ENCODE measurements around the gene MBNL1. TPM values are rescaled to one million over a fixed set of nuclear protein-coding genes. Genes with fewer than 3 reads are reported as not detected.

Gene MBNL1
- polyA plus RNA-seq, 4 donors: 39.6 to 48.7 (median 40.6) TPM

DNA sequence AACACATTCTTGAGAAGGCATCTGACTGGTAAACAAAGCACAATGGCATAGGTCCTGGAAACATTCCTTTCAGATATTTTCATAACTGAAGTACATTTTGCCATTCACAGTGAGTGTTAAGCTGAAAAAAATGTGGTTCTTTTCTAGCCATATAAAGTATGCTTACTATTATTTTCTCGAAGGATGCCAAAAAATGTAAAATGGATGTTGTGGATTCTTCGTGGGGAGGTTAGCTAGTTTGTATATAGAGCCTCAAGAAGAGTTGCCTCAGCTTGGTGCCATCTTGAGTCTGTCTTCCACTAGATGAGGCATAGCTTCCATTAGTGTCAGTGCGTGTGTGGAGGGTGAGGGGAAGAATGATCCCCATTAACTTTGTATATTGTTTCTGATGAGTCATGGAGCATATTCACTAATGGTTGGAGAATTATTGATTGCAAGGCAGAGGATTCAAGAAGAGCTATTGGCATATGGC, 4.1 kb downstream of the MBNL1 start:
- 41 to 64% (median 43%) methylated on average over 3 of the region's 3 CpGs for WGBS, 3 donors
- Histone ChIP-seq H3K27ac (ENCODE audit: low read depth in 1 of 3, low read length in 2 of 3) (peak overlapping the region; percentile 7 to 79 (median 41)), H3K4me3 (ENCODE audit: low read depth in 1 of 3, low read length in 3 of 3) (no peak overlapping the region), H3K27me3 (ENCODE audit: control insufficient read depth in 3 of 3, insufficient read depth in 3 of 3, low read length in 3 of 3) (no peaks in the 10 kb centered on the region), H3K9me3 (ENCODE audit: control insufficient read depth in 2 of 2, insufficient read depth in 1 of 2, low read depth in 1 of 2, low read length in 1 of 2) (no peaks in the 10 kb centered on the region), H3K36me3 (ENCODE audit: control insufficient read depth in 3 of 3, insufficient read depth in 2 of 3, low read depth in 1 of 3, low read length in 3 of 3) (no peaks in the 10 kb centered on the region), H3K4me1 (ENCODE audit: control insufficient read depth in 3 of 3, insufficient read depth in 2 of 3, low read depth in 1 of 3, low read length in 2 of 3) (peaks cover 2 to 17% (median 4%) of the 10 kb centered on the region in 3 donors)
- DNase-seq (peak in 1 of 2 donors; percentile 33), FAIRE-seq (no peak)

DNA sequence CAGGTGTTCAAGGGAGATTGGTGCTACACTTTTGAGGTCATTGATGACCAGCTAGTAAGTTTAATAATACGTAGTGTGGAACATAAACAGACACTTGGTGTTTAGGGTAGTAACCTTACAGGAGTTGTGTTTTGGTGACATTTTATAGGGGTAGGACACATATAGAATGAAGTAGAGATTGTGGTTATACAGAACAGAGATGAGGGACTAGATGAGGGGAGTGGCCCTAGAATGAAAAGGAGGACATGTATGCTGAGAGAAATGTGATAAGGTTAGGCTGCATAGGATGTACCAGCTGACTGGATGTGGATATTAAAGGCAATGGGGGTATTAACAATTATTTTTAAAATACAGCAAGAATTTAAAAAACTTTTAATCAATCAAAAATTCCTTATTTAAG, 8.0 kb downstream of the MBNL1 start:
- WGBS, 3 donors: 63 to 75% (median 73%) methylated on average over 1 of the region's 1 CpG
- H3K4me3 ChIP-seq (ENCODE audit: low read depth in 1 of 3, low read length in 3 of 3): no peak overlapping the region
- FAIRE-seq (no peak), DNase-seq (no peak)
- H3K27ac ChIP-seq (ENCODE audit: low read depth in 1 of 3, low read length in 2 of 3): no peak overlapping the region
- H3K36me3 ChIP-seq (ENCODE audit: control insufficient read depth in 3 of 3, insufficient read depth in 2 of 3, low read depth in 1 of 3, low read length in 3 of 3): no peaks in the 10 kb centered on the region
- no peaks in the 10 kb centered on the region for H3K9me3 ChIP-seq (ENCODE audit: control insufficient read depth in 2 of 2, insufficient read depth in 1 of 2, low read depth in 1 of 2, low read length in 1 of 2)
- H3K4me1 ChIP-seq (ENCODE audit: control insufficient read depth in 3 of 3, insufficient read depth in 2 of 3, low read depth in 1 of 3, low read length in 2 of 3): peaks cover 9 to 23% (median 14%) of the 10 kb centered on the region in 3 donors
- no peaks in the 10 kb centered on the region for H3K27me3 ChIP-seq (ENCODE audit: control insufficient read depth in 3 of 3, insufficient read depth in 3 of 3, low read length in 3 of 3)

DNA sequence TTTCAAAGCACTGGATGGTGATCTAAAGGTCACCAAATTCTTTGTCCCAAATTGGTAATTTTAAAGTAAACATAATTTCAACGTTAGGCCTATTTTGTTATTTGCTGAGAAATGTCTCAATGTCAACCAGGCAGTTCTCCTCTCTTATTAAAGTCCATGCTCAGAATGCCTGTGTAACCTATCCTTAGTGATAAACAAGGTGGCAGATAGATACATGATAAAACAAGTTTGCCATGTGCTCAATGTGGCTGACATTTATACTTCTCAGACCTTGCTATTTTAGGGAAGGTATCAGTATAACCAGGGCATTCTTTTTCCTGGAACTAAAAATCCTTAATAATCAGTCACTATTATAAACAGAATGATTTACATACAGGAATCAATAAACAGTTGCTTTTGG, 8.5 kb downstream of the MBNL1 start:
- H3K27me3 ChIP-seq (ENCODE audit: control insufficient read depth in 3 of 3, insufficient read depth in 3 of 3, low read length in 3 of 3): no peaks in the 10 kb centered on the region

GRCh38 chr3:152278756-152279427, 10.2 kb downstream of the MBNL1 start:
- Histone ChIP-seq H3K27me3 (ENCODE audit: control insufficient read depth in 3 of 3, insufficient read depth in 3 of 3, low read length in 3 of 3) (no peaks in the 10 kb centered on the region), H3K4me1 (ENCODE audit: control insufficient read depth in 3 of 3, insufficient read depth in 2 of 3, low read depth in 1 of 3, low read length in 2 of 3) (peaks cover 9 to 30% (median 19%) of the 10 kb centered on the region in 3 donors), H3K27ac (ENCODE audit: low read depth in 1 of 3, low read length in 2 of 3) (peak overlapping the region in 2 of 3 donors; percentile 41 to 74), H3K4me3 (ENCODE audit: low read depth in 1 of 3, low read length in 3 of 3) (no peak overlapping the region), H3K9me3 (ENCODE audit: control insufficient read depth in 2 of 2, insufficient read depth in 1 of 2, low read depth in 1 of 2, low read length in 1 of 2) (no peaks in the 10 kb centered on the region), H3K36me3 (ENCODE audit: control insufficient read depth in 3 of 3, insufficient read depth in 2 of 3, low read depth in 1 of 3, low read length in 3 of 3) (no peaks in the 10 kb centered on the region)
- DNase-seq (no peak), FAIRE-seq (no peak)
- WGBS, 3 donors: 62 to 72% (median 66%) methylated on average over 6 of the region's 6 CpGs

More for the DNA sequence above, 8.5 kb downstream of the MBNL1 start:
- Histone ChIP-seq H3K27ac (ENCODE audit: low read depth in 1 of 3, low read length in 2 of 3) (no peak overlapping the region), H3K9me3 (ENCODE audit: control insufficient read depth in 2 of 2, insufficient read depth in 1 of 2, low read depth in 1 of 2, low read length in 1 of 2) (no peaks in the 10 kb centered on the region), H3K4me3 (ENCODE audit: low read depth in 1 of 3, low read length in 3 of 3) (no peak overlapping the region), H3K36me3 (ENCODE audit: control insufficient read depth in 3 of 3, insufficient read depth in 2 of 3, low read depth in 1 of 3, low read length in 3 of 3) (no peaks in the 10 kb centered on the region), H3K4me1 (ENCODE audit: control insufficient read depth in 3 of 3, insufficient read depth in 2 of 3, low read depth in 1 of 3, low read length in 2 of 3) (peaks cover 9 to 23% (median 15%) of the 10 kb centered on the region in 3 donors)
- DNase-seq (no peak), FAIRE-seq (no peak)
- WGBS, 3 donors: 9 to 17% (median 16%) methylated on average over 1 of the region's 1 CpG

- FAIRE-seq: no peak
Observed at GRCh38 chr3:152279479-152279878, 10.8 kb downstream of the MBNL1 start.

DNA sequence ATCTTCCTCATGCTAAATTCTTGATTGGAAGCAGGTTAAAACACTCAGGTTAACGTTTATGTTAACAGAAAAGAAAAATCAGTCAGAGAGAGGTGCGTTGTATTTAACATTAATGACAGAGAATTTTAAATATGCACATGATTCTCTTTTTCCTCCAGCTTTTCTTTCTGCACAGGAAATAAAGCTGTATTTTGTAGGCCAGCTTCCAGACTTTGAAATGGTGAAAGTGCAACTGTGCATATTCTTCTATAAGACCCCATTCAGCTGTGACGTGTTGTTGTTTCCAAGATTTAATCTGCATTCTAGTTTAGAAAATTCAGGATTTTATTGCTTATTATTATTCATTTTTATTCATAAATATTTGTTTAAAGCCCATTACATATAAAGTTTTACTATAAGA, 11.8 kb downstream of the MBNL1 start:
- Histone ChIP-seq H3K9me3 (ENCODE audit: control insufficient read depth in 2 of 2, insufficient read depth in 1 of 2, low read depth in 1 of 2, low read length in 1 of 2) (no peaks in the 10 kb centered on the region), H3K36me3 (ENCODE audit: control insufficient read depth in 3 of 3, insufficient read depth in 2 of 3, low read depth in 1 of 3, low read length in 3 of 3) (no peaks in the 10 kb centered on the region), H3K27ac (ENCODE audit: low read depth in 1 of 3, low read length in 2 of 3) (no peak overlapping the region), H3K27me3 (ENCODE audit: control insufficient read depth in 3 of 3, insufficient read depth in 3 of 3, low read length in 3 of 3) (no peaks in the 10 kb centered on the region), H3K4me1 (ENCODE audit: control insufficient read depth in 3 of 3, insufficient read depth in 2 of 3, low read depth in 1 of 3, low read length in 2 of 3) (peaks cover 9 to 30% (median 19%) of the 10 kb centered on the region in 3 donors), H3K4me3 (ENCODE audit: low read depth in 1 of 3, low read length in 3 of 3) (no peak overlapping the region)
- DNase-seq: no peak
- no peak for FAIRE-seq
- 37 to 54% (median 48%) methylated on average over 3 of the region's 3 CpGs for WGBS, 3 donors

More at GRCh38 chr3:152279479-152279878, 10.8 kb downstream of the MBNL1 start:
- H3K27ac ChIP-seq (ENCODE audit: low read depth in 1 of 3, low read length in 2 of 3): no peak overlapping the region
- no peaks in the 10 kb centered on the region for H3K36me3 ChIP-seq (ENCODE audit: control insufficient read depth in 3 of 3, insufficient read depth in 2 of 3, low read depth in 1 of 3, low read length in 3 of 3)
- no peak for DNase-seq
- no peaks in the 10 kb centered on the region for H3K9me3 ChIP-seq (ENCODE audit: control insufficient read depth in 2 of 2, insufficient read depth in 1 of 2, low read depth in 1 of 2, low read length in 1 of 2)
- H3K4me1 ChIP-seq (ENCODE audit: control insufficient read depth in 3 of 3, insufficient read depth in 2 of 3, low read depth in 1 of 3, low read length in 2 of 3): peaks cover 9 to 30% (median 19%) of the 10 kb centered on the region in 3 donors
- no peak overlapping the region for H3K4me3 ChIP-seq (ENCODE audit: low read depth in 1 of 3, low read length in 3 of 3)
- no peaks in the 10 kb centered on the region for H3K27me3 ChIP-seq (ENCODE audit: control insufficient read depth in 3 of 3, insufficient read depth in 3 of 3, low read length in 3 of 3)
- WGBS, 3 donors: 77 to 91% (median 86%) methylated on average over 3 of the region's 3 CpGs

DNA sequence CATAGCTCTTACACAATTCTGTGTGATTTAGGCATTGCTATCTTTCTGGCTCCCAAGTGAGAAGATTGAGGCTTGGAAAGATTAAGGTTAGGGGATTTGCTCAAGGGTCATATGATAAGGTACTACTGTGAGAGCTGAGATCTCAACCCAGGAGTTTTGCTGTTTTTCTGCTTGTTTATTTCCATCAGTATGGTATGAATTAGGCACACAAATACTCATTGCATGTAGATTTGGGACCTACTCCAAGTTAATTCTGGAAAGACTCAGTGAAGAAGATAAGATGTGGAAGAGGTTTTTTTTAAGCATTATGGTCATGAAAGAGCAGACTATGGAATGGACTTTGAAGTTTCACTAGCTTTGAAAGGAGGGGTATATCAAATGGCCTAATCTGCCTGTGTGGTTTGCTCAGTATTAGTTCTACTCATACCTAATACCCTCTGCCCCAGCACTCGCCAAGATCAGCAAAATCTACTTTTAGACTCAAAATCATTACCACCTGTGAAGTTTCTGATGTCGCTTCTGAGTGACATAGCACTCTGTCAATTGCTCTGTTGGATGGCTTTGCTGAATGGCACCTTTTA, 12.5 kb downstream of the MBNL1 start:
- Histone ChIP-seq H3K9me3 (ENCODE audit: control insufficient read depth in 2 of 2, insufficient read depth in 1 of 2, low read depth in 1 of 2, low read length in 1 of 2) (no peaks in the 10 kb centered on the region), H3K27ac (ENCODE audit: low read depth in 1 of 3, low read length in 2 of 3) (peak overlapping the region in 2 of 3 donors; percentile 50 to 55), H3K4me1 (ENCODE audit: control insufficient read depth in 3 of 3, insufficient read depth in 2 of 3, low read depth in 1 of 3, low read length in 2 of 3) (peaks cover 9 to 29% (median 19%) of the 10 kb centered on the region in 3 donors), H3K27me3 (ENCODE audit: control insufficient read depth in 3 of 3, insufficient read depth in 3 of 3, low read length in 3 of 3) (no peaks in the 10 kb centered on the region), H3K4me3 (ENCODE audit: low read depth in 1 of 3, low read length in 3 of 3) (no peak overlapping the region), H3K36me3 (ENCODE audit: control insufficient read depth in 3 of 3, insufficient read depth in 2 of 3, low read depth in 1 of 3, low read length in 3 of 3) (peaks cover 0 to 2% (median 0%) of the 10 kb centered on the region in 3 donors)
- 9 to 36% (median 21%) methylated on average over 2 of the region's 2 CpGs for WGBS, 3 donors
- DNase-seq (peak; percentile 50 to 62), FAIRE-seq (no peak)

DNA sequence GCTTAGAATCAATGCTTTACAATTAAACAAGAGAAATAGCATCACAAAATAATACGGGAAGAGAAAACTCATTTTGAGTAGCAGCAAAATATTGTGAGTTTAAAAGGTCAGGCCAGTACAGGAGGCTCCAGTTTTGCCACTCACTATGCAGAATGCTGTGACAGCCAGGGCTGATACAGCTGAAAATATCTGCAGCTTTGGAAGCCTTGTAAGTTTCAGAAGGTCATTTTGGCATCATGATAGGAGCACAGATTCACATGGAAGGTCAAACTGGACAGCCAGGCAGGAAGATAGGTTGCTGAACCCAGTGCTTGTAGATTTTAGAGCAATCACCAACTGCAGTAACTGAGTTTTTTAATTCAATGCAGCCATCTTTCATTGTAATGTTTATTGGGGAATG, 14.1 kb downstream of the MBNL1 start:
- no peaks in the 10 kb centered on the region for H3K27me3 ChIP-seq (ENCODE audit: control insufficient read depth in 3 of 3, insufficient read depth in 3 of 3, low read length in 3 of 3)
- FAIRE-seq: no peak
- H3K36me3 ChIP-seq (ENCODE audit: control insufficient read depth in 3 of 3, insufficient read depth in 2 of 3, low read depth in 1 of 3, low read length in 3 of 3): peaks cover 0 to 2% (median 0%) of the 10 kb centered on the region in 3 donors
- H3K27ac ChIP-seq (ENCODE audit: low read depth in 1 of 3, low read length in 2 of 3): peak overlapping the region in 1 of 3 donors; percentile 3
- no peak overlapping the region for H3K4me3 ChIP-seq (ENCODE audit: low read depth in 1 of 3, low read length in 3 of 3)
- 30 to 47% (median 45%) methylated on average over 1 of the region's 1 CpG for WGBS, 3 donors
- DNase-seq: no peak
- H3K4me1 ChIP-seq (ENCODE audit: control insufficient read depth in 3 of 3, insufficient read depth in 2 of 3, low read depth in 1 of 3, low read length in 2 of 3): peaks cover 7 to 20% (median 19%) of the 10 kb centered on the region in 3 donors
- H3K9me3 ChIP-seq (ENCODE audit: control insufficient read depth in 2 of 2, insufficient read depth in 1 of 2, low read depth in 1 of 2, low read length in 1 of 2): no peaks in the 10 kb centered on the region
